ENCODE results near the gene NPLOC4.

GRCh38 chr17:81527591-81528383 lies 109.1 kb downstream of the NPLOC4 start, which contains the start of gene FSCN2:
- TF ChIP-seq CTCF (IDR thresholded peaks at IDR 0.05; ENCODE audit: control extremely low read depth in 1 of 3, insufficient read depth in 1 of 3, low read depth in 1 of 3, low read length in 3 of 3) (no peak), MAX (IDR thresholded peaks at IDR 0.05) (no peak), POLR2AphosphoS5 (IDR thresholded peaks at IDR 0.05; ENCODE audit: low read depth, low read length) (no peak), EGR1 (IDR thresholded peaks at IDR 0.05; ENCODE audit: borderline replicate concordance, low read depth, low read length) (no peak), TEAD4 (IDR thresholded peaks at IDR 0.05; ENCODE audit: low read depth, low read length) (no peak), TAF1 (IDR thresholded peaks at IDR 0.05; ENCODE audit: low read depth, low read length) (no peak), ATF2 (IDR thresholded peaks at IDR 0.05; ENCODE audit: low read length) (no peak), POLR2A (IDR thresholded peaks at IDR 0.05; ENCODE audit: control extremely low read depth in 1 of 2, low read depth in 2 of 2, low read length in 2 of 2) (no peak), JUN (IDR thresholded peaks at IDR 0.05; ENCODE audit: low read depth, low read length) (no peak), EZH2 (IDR thresholded peaks at IDR 0.05; ENCODE audit: low read depth, low read length, severe bottlenecking) (no peak), USF2 (IDR thresholded peaks at IDR 0.05; ENCODE audit: low read length) (no peak), JUND (IDR thresholded peaks at IDR 0.05; ENCODE audit: low read length) (no peak), SIN3A (conservative IDR thresholded peaks at IDR 0.05 in 1 of 2, IDR thresholded peaks at IDR 0.05 in 1 of 2; ENCODE audit: low read depth in 1 of 2, low read length in 2 of 2) (no peak), GABPA (IDR thresholded peaks at IDR 0.05; ENCODE audit: borderline replicate concordance, insufficient read depth, low read length) (no peak)

Data from H1 (cell line).